Panc1 (cell line): ENCODE data around the gene FKBP14. TPM values are rescaled to one million over a fixed set of nuclear protein-coding genes. Genes with fewer than 3 reads are reported as not detected.

Source experiments
- ATAC-seq: fragments of 200-7000 bp; cut with Tn5 transposase; 2 replicates; pipeline ENCODE4 v1.9.1; 2020; ENCODE audit warnings: mild to moderate bottlenecking, moderate library complexity
- Bru-seq: library from RNA; stranded (reverse); fragments of 400-500 nt; gene quantifications from one replicate; lab custom pipeline; 2021; lab: Mats Ljungman, UMichigan
- BruChase-seq, 2 experiments: library from RNA; stranded (reverse); fragments of 400-500 nt; gene quantifications; one replicate each; lab custom pipeline; 2021; lab: Mats Ljungman, UMichigan
- BruUV-seq: library from RNA; stranded (reverse); fragments of 400-500 nt; replicated peaks from 2 replicates; lab custom pipeline; 2021; lab: Mats Ljungman, UMichigan
- CTCF ChIA-PET: fragments of 300-600 bp; sonication (Branson Sonifier 250); formaldehyde crosslinking; loops from one replicate; lab custom pipeline; 2022; ENCODE audit warnings: antibody characterized with exemption; lab: Charles Lee
- POLR2A ChIA-PET: fragments of 300-600 bp; sonication (Branson Sonifier 250); formaldehyde crosslinking; loops from one replicate; lab custom pipeline; 2022; ENCODE audit warnings: antibody characterized with exemption; lab: Charles Lee
- DNase-seq: peaks from one replicate; pipeline ENCODE4 v3.0.0-alpha.2; 2010; ENCODE audit warnings: low read depth, low spot score
- H3K27ac ChIP-seq: 2 replicates; pipeline ENCODE4 v1.5.1; 2011; ENCODE audit warnings: mild to moderate bottlenecking, low read length, inconsistent platforms
- H3K27me3 ChIP-seq: fragments of 200-500 bp; sonication (Bioruptor generic); 2 replicates; pipeline ENCODE4 v1.6.0; 2014; ENCODE audit warnings: low read length, inconsistent platforms; ENCODE audit not compliant: control insufficient read depth, insufficient read depth
- H3K36me3 ChIP-seq: fragments of 200-500 bp; sonication (Bioruptor generic); 2 replicates; pipeline ENCODE4 v1.5.1; 2014; ENCODE audit warnings: inconsistent platforms, mild to moderate bottlenecking, low read length, moderate library complexity; ENCODE audit not compliant: control insufficient read depth, insufficient read depth
- H3K4me1 ChIP-seq: 2 replicates; pipeline ENCODE4 v1.5.1; 2011; ENCODE audit warnings: inconsistent platforms, mild to moderate bottlenecking, low read length, moderate library complexity; ENCODE audit not compliant: control insufficient read depth, insufficient read depth
- H3K4me3 ChIP-seq, 2 experiments: 2 replicates each; pipeline ENCODE4 v1.5.1; 2011 to 2012; ENCODE audit warnings: low read depth in 2 of 2, low read length in 2 of 2, mild to moderate bottlenecking in 2 of 2, inconsistent platforms in 1 of 2, moderate library complexity in 1 of 2
- H3K9me3 ChIP-seq: fragments of 200-500 bp; sonication (Bioruptor generic); 2 replicates; pipeline ENCODE4 v1.5.1; 2014; ENCODE audit warnings: low read depth, mild to moderate bottlenecking, inconsistent platforms, low read length, moderate library complexity; ENCODE audit not compliant: control insufficient read depth, insufficient read depth
- POLR2AphosphoS5 ChIP-seq: IDR thresholded peaks from 2 replicates; pipeline ENCODE4 v1.6.1; 2012; ENCODE audit warnings: mild to moderate bottlenecking, low read depth, low read length, moderate library complexity
- TCF7L2 ChIP-seq: IDR thresholded peaks from 2 replicates; pipeline ENCODE4 v1.6.1; 2011; ENCODE audit warnings: mild to moderate bottlenecking, low read depth, low read length, inconsistent platforms
- in situ Hi-C: cut with HindIII; loops from 2 replicates; pipeline ENCODE4 v1.10.0; 2016; ENCODE audit warnings: low sequenced_read_pairs, low pct_unique_long_range_greater_than_20kb
- intact Hi-C: fragments of 100-400 bp; cut with micrococcal nuclease; formaldehyde crosslinking; loops from one replicate; pipeline ENCODE4 v1.10.0; 2022; ENCODE audit not compliant: unreplicated experiment
- long read RNA-seq: library from polyadenylated mRNA; unstranded; transcript quantifications from one replicate; pipeline ENCODE4 v2.0.0, GENCODE V29; 2021; ENCODE audit not compliant: unreplicated experiment
- polyA plus RNA-seq: library from polyadenylated mRNA; unstranded; fragments of >200 nt; gene quantifications from one replicate; pipeline ENCODE4 v1.2.1, GENCODE V29; 2012; ENCODE audit warnings: missing spikeins; ENCODE audit not compliant: insufficient read length
- total RNA-seq: library from RNA; stranded (reverse); gene quantifications from one replicate; pipeline ENCODE4 v1.2.1, GENCODE V29; 2021; ENCODE audit not compliant: unreplicated experiment
- TF ChIP-seq, protein P1 (sequence below): fragments of 450-650 bp; IDR thresholded peaks from 2 replicates; pipeline ENCODE4 v1.5.1; 2017; ENCODE audit warnings: mild to moderate bottlenecking
- TF ChIP-seq, protein P2 (sequence below), 2 experiments: IDR thresholded peaks; 2 replicates each; pipeline ENCODE4 v1.6.1; 2011 to 2012; ENCODE audit warnings: low read depth in 2 of 2, control low read depth in 1 of 2, low read length in 1 of 2, mild to moderate bottlenecking in 1 of 2, moderate library complexity in 1 of 2; ENCODE audit not compliant: insufficient read depth in 1 of 2

FKBP14 gene, protein sequence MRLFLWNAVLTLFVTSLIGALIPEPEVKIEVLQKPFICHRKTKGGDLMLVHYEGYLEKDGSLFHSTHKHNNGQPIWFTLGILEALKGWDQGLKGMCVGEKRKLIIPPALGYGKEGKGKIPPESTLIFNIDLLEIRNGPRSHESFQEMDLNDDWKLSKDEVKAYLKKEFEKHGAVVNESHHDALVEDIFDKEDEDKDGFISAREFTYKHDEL
- total RNA-seq, result 36.0 TPM
- polyA plus RNA-seq, result 8.9 TPM
- Bru-seq, nascent RNA, result percentile 78 among the genes with signal in this experiment
- percentile 87 among the genes with signal in this experiment for BruChase-seq, experiment 1, labeled RNA remaining after a 2-hour chase
- BruChase-seq, experiment 2, labeled RNA remaining after a 6-hour chase, result percentile 94 among the genes with signal in this experiment
- long read RNA-seq, full-length matches to known transcripts, result 60 of 74 reads
- long read RNA-seq, partial matches to known transcripts, result 1 of 74 reads
- long read RNA-seq, other reads (novel, unspliced or antisense), result 13 of 74 reads

DNA sequence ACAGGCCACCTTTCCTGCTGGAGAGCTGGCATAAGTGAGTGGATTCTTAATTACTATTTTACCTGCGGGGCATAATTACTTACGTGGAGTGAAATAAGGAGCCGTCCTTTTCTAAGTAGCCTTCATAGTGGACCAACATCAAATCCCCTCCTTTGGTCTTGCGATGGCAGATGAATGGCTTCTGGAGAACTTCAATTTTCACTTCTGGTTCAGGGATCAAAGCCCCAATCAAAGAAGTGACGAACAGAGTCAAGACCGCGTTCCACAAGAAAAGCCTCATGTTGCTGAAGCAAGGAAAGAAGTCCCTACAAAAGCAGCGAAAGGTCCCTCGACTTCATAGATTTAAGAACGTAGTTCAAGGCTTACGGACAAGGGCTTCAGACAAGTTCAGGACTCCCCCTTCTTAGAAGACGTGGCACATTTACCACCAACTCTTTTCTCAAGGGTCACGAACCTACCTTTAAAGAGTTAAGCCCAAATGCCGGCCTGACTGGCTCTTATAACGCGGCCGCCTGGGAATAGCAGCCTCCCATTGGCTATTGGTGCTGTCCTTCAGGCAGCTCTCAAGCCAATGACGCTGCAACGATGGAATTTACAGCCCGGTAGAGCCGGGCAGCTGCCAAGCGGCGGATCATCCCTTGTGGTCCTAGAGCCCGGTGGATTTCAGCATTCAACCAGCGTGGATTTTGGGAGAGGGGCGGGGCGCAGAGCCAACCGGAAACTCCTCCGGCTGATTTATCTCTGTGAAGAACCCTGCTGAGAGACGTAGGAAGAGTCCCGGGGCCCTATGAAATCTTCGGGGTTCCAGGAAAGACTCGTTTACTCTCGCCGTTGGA, at the start of gene FKBP14:
Gene FKBP14, minus strand, starts transcription at position 474 of the 836 bp plus-strand sequence. Its CDS starts 194 bp downstream, at position 280.
- Histone ChIP-seq H3K9me3 (no peaks in the 10 kb centered on the region), H3K27ac (peak within 1 kb of the TSS; percentile 90), H3K36me3 (no peaks in the 10 kb centered on the region), H3K27me3 (no peaks in the 10 kb centered on the region), H3K4me3 (peak within 1 kb of the TSS; percentile 61 to 81), H3K4me1 (peaks cover 30% of the 10 kb centered on the region)
- TF ChIP-seq TCF7L2 (peak; percentile 80), POLR2AphosphoS5 (no peak; the same call in none of the 2 replicates)
- ChIA-PET POLR2A (no interaction called here), CTCF (no interaction called here)
- TSS peak; percentile 94 for BruUV-seq
- ATAC-seq (peak; percentile 93), DNase-seq (peak; percentile 98)
- in situ Hi-C loops (no loop called here), intact Hi-C loops (loop anchor here (1.0 kb wide), 1 partner anchor 36 kb away; no protein-coding TSS in a partner anchor)

DNA sequence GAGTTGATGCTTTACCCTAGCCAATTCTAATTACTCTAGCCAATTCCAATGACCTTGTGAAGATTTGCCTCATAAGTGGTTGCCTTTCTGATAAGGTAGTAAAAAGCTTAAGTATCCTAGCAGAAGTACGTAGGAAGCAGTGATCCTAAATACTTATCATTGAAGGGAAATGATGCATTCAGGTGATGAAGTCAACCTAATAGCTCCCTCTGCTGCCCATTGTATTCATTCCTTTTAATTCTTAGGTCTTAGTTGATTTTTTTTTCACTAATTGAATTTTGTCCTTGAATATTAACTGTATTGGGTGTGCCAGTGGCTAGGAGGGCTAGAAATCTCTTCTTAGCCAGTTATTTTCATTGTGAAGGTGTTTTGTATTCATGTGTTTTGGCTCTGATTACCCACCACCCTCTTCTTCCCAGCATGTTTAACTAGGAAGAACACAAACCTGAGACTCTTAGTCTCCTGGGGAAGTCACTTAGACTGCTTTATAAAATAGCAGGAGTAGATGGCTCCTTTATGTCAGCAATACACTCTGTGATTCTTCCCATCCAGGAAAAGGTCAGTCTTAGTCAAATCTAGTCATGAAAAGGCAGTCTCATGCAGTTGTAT, 48.0 kb upstream of the FKBP14 start:
- CTCF ChIA-PET, result interaction anchor here (0.6 to 1.4 kb wide), 3 partner anchors 13 to 149 kb away, joined by 3 to 10 read pairs (median 8); no protein-coding TSS in a partner anchor

More for the DNA sequence above, 48.0 kb upstream of the FKBP14 start:
- TF ChIP-seq TCF7L2, result no peak
- TF ChIP-seq, protein P1, sequence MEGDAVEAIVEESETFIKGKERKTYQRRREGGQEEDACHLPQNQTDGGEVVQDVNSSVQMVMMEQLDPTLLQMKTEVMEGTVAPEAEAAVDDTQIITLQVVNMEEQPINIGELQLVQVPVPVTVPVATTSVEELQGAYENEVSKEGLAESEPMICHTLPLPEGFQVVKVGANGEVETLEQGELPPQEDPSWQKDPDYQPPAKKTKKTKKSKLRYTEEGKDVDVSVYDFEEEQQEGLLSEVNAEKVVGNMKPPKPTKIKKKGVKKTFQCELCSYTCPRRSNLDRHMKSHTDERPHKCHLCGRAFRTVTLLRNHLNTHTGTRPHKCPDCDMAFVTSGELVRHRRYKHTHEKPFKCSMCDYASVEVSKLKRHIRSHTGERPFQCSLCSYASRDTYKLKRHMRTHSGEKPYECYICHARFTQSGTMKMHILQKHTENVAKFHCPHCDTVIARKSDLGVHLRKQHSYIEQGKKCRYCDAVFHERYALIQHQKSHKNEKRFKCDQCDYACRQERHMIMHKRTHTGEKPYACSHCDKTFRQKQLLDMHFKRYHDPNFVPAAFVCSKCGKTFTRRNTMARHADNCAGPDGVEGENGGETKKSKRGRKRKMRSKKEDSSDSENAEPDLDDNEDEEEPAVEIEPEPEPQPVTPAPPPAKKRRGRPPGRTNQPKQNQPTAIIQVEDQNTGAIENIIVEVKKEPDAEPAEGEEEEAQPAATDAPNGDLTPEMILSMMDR, result peak; percentile 77; the same call in 1 of the 2 replicates
- no peak for TF ChIP-seq POLR2AphosphoS5
- TF ChIP-seq, protein P2, sequence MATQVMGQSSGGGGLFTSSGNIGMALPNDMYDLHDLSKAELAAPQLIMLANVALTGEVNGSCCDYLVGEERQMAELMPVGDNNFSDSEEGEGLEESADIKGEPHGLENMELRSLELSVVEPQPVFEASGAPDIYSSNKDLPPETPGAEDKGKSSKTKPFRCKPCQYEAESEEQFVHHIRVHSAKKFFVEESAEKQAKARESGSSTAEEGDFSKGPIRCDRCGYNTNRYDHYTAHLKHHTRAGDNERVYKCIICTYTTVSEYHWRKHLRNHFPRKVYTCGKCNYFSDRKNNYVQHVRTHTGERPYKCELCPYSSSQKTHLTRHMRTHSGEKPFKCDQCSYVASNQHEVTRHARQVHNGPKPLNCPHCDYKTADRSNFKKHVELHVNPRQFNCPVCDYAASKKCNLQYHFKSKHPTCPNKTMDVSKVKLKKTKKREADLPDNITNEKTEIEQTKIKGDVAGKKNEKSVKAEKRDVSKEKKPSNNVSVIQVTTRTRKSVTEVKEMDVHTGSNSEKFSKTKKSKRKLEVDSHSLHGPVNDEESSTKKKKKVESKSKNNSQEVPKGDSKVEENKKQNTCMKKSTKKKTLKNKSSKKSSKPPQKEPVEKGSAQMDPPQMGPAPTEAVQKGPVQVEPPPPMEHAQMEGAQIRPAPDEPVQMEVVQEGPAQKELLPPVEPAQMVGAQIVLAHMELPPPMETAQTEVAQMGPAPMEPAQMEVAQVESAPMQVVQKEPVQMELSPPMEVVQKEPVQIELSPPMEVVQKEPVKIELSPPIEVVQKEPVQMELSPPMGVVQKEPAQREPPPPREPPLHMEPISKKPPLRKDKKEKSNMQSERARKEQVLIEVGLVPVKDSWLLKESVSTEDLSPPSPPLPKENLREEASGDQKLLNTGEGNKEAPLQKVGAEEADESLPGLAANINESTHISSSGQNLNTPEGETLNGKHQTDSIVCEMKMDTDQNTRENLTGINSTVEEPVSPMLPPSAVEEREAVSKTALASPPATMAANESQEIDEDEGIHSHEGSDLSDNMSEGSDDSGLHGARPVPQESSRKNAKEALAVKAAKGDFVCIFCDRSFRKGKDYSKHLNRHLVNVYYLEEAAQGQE (IDR thresholded peaks at IDR 0.05; ENCODE audit: insufficient read depth in 1 of 2, low read depth in 2 of 2, low read length in 1 of 2), result no peak
- no peaks in the 10 kb centered on the region for H3K9me3 ChIP-seq
- 0 out of 2 replicates have a peak, but pooled peaks cover 7% of the 10 kb centered on the region for H3K36me3 ChIP-seq
- POLR2A ChIA-PET, result interaction anchor here (0.5 kb wide), 1 partner anchor 15 kb away, joined by 3 read pairs; no protein-coding TSS in a partner anchor
- no peaks in the 10 kb centered on the region for H3K4me1 ChIP-seq
- in situ Hi-C loops, result no loop called here
- H3K27ac ChIP-seq, result no peak overlapping the region
- no peaks in the 10 kb centered on the region for H3K27me3 ChIP-seq
- peak; percentile 22 for DNase-seq
- BruUV-seq, result no TSS peak
- ATAC-seq, result peak; percentile 74
- intact Hi-C loops, result loop anchor here (5.0 kb wide), 1 partner anchor 327 kb away; no protein-coding TSS in a partner anchor
- no peak overlapping the region for H3K4me3 ChIP-seq
